Measurements from ENCODE around the gene OSBP2. TPM values are rescaled to one million over a fixed set of nuclear protein-coding genes. Genes with fewer than 3 reads are reported as not detected.

Gene OSBP2
- polyA plus RNA-seq, 12 donors = 4.0 to 26.3 (median 5.6) TPM; not detected in 1

GRCh38 chr22:30878516-30879414, 184.1 kb downstream of the OSBP2 start:
- no peak for DNase-seq

GRCh38 chr22:30879415-30879797, 184.7 kb downstream of the OSBP2 start:
- DNase-seq = no peak

DNA sequence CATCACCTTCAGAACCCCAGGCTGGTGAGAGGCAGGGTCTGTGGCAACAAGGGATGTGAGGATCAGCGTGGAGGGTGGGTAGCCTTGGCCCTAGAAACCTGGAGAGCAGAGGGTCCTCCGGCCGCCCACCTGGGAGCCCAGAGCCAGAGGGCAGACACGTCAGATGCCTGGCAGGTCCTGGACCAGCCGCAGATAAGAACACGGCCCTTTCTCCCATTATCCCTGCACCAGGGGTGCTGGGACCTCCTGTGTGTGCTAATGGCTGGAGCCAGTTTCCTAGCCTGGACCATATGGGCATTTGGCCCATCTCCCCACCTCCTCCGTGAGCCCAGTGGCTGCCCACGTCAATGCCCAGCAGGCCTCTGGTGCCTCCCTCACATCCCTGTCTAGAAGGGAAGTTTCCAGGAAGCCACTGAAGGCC, 185.5 kb downstream of the OSBP2 start:
- DNase-seq = no peak

DNA sequence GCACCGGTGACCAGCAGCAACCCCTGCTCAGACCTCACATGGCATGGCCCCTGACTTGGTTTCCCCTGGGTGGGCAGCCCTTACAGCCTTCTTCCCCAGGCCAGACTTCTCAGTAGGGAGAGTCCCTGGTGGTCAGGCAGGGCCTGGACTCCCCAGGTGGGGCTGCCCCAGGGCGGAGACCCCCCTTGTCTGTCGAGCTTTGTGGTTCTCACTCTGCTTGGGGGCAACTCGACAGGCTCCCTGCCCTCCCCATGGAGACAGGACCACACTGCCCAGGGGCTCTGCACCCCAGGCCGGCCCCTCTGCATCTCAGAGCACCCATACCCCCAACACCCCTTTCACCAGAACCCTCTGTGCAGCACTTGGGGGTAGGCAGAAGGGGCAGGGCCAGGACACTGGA, 186.2 kb downstream of the OSBP2 start:
- DNase-seq = no peak

GRCh38 chr22:30881361-30882183, 186.9 kb downstream of the OSBP2 start:
- DNase-seq = no peak

DNA sequence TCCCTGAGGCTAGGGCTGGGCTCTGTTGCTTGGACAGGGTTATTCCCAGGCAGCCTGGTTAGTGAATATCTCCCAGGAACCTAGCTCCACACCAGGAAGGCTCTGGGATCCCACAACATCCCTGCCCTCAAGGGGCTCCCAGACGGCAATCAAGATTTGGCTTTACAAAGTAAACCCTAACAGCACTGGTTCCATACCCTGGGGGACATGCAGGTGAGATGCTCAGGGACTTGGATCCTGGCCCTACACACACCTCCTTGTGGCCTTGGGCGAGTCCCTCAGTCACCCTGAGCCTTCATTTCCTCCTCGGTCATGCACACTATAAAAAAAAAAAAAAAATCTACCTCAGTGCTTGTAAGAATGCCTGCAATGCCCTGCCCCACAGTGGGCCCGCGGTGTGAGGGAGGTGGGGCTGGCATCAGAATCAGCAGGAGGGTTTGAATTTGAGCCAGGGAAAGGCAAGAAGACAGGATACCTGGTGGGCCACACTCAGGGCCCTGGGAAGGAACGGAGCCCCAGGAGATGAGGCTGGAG, 187.6 kb downstream of the OSBP2 start:
- no peak for DNase-seq

- no peak for DNase-seq
Measured at GRCh38 chr22:30882974-30883533, 188.4 kb downstream of the OSBP2 start.

DNA sequence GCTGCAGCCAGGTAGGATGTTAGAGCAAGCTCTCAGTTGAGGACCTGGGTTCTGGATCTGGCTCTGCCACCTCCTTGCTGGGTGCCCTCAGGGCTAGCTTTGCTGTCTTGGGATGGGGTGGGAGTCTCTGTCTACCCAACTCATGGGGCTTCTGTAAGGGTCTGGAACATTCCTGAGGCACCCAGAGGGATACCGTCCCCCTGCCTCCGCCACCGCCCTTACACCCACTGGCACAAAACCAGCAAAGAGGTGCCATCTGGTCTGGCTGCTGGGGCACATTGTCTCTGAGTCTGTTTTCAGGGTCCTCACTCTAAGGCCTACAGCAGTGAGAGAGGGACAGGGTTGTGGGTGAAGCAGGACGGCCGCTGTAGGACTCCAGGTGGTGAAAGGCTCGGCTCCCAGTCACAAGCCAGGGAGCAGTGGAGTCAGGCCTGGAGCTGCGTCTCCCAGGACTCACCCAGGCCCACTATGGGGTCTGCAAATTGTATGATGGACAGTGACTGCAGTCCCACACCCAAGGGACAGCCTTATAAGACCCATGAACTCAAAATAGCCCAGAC, 189.0 kb downstream of the OSBP2 start:
- DNase-seq = no peak

DNA sequence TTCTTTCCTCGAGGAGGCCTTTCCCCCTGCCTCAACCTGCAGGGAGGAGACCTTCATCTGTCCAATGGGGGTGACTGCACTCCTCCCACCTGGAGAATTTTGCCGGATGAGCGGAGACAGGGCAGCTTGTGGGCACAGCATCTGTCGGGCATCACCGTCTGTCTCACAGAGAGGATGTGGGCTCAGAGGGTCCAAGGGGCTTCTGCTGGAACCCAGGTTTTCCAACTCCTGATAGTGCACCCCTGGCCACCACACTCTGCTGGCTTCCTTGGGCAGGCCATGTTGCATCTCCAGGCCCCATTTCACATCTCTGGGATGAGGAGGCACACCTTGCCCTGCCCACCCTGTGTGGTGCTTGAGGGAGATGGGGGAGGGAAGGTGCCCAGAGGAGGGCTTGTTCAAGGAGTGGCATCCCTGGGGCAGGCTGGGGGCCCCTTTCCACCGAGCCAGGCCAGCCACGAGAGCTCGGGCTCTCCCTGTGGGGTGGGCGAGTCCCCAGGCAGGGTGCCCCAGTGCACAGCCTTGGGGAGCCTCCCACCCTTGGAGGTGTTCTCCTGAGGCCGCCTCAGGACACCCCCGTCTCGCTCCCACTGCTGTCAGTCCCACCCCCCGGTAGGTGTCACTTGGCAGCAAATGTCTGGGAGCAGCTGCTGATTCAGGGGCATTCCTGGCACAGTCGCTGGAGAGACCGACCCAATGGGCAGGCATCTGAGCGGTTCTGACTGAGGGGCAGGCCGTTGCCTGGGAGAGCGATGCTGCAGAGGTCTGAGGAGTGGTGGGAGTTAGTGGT, 189.7 kb downstream of the OSBP2 start:
- no peak for DNase-seq

DNA sequence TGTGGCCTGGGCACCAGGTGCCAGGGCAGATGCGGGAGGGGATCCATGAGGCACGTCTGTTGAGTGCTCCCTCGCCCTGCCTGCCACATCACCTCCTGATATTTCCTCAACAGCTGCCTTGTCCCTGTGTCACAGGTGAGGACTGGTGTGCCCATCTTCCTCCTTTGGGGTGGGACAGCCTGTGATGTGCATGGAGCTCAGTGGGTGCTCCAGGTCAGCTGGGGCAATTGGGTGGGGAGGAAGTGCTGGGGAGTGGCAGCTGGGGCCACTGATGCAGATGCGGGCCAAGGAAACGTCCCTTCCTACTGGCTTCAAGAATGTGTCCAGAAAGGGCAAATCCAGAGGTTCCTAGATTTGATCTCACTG, 190.3 kb downstream of the OSBP2 start:
- DNase-seq = no peak

- no peak for DNase-seq
Measured at GRCh38 chr22:30885591-30885990, 190.9 kb downstream of the OSBP2 start.

- no peak for DNase-seq
Measured at GRCh38 chr22:30887453-30887852, 192.8 kb downstream of the OSBP2 start.

- DNase-seq = no peak
Measured at GRCh38 chr22:30887861-30888260, 193.2 kb downstream of the OSBP2 start.

- no peak for DNase-seq
Measured at GRCh38 chr22:30889268-30889995, 194.8 kb downstream of the OSBP2 start.

DNA sequence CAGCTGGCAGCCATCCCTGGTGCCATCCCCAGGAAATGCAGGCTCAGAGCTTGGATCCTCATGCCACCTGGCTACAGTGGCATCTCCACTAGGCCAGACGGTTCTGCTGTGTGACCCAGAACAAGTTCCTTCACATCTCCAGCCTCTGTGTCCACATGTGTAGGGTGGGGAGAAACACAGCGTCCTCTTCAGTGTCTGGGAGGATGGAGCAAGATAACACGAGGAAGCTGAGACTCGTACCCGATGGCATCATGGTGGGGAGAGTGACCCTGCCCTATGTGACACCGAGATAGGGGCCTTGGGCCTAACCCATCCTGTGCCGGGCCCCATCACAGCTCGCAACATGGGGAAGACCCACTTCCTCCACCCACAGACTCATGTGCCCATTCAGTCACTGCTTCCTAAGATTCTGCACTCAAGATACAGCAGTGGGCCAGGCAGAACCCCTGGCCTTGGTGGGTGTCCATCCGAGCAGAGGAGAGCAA, 195.4 kb downstream of the OSBP2 start:
- no peak for DNase-seq

- no peak for DNase-seq
Measured at GRCh38 chr22:30890686-30891442, 196.2 kb downstream of the OSBP2 start.

DNA sequence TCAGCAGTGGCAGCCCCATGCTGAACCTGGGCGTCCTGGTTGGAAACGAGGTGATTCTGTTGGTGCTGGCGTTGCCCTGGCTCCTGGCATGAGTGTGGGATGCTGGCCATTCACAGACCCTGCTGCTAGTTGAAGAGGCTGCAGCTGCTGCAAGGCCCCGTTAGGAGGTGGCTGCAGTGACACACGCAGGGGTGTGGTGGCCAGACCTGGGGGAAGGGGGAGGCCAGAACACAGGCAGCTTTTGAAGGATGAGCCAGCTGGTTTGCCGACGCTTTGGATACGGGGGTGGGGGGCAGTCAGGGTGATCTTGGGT, 196.7 kb downstream of the OSBP2 start:
- no peak for DNase-seq

DNA sequence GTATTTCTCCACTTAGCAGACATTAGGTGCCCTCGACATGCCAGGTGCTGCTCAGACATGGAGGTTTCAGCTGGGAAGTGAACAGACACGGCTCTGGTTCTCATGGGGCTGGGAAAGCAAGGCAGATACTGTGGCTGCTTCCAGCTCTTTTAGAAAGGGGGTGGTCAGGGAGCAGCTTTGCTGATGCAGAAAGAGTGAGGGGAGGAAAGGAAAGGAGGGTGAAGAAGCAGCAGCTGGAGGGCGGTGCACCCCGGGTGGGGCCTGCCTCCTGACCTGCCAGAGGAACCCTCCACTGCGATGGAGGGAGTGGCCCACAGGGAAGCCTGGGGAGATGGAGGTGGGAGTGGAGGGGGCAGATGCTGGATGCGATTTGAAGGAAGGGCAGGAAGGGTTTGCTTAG, 197.1 kb downstream of the OSBP2 start:
- DNase-seq = no peak

DNA sequence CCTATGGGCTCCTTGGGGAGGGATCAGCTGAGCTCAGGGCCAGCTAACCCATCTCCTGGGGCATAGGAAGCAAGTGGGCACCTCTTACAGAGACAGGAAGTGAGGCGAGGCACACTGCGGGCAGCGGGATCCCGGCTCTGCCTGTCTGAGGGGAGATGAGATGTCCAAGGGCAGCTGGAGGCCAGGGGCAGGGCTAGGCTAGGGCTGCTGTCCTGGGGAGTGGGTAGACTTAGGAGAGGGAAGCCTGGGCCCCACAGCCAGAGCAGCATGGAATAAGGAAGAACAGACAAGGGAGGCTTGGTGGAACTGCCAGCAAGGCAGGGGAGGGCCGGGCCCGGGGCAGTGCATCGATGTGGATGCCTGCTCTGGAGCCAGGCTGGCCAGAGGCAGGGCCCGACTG, 197.6 kb downstream of the OSBP2 start:
- DNase-seq = no peak

- DNase-seq = no peak
Measured at GRCh38 chr22:30892731-30893221, 198.1 kb downstream of the OSBP2 start.

Measured in muscle of arm (tissue), 12 donors.